Suprapubic skin (tissue), 4 donors: ENCODE data around the gene NOL12. TPM values are rescaled to one million over a fixed set of nuclear protein-coding genes. Genes with fewer than 3 reads are reported as not detected.
A peak's percentile ranks its signal among the peaks of the same experiment; 100 is the strongest.

Experiments used
- DNase-seq, 2 donors: peaks; one replicate each; pipeline ENCODE4 v3.0.0-alpha.2; 2019; ENCODE audit warnings: low spot score in 2 of 2
- H3K27ac ChIP-seq: fragments of 200-600 bp; sonication (generic); one replicate; pipeline ENCODE4 v1.5.1; 2019
- H3K27me3 ChIP-seq: fragments of 200-600 bp; sonication (generic); one replicate; pipeline ENCODE4 v1.5.1; 2019
- H3K36me3 ChIP-seq: fragments of 200-600 bp; sonication (generic); one replicate; pipeline ENCODE4 v1.5.1; 2019
- H3K4me1 ChIP-seq: fragments of 200-600 bp; sonication (generic); one replicate; pipeline ENCODE4 v1.5.1; 2019
- H3K4me3 ChIP-seq: fragments of 200-600 bp; sonication (generic); one replicate; pipeline ENCODE4 v1.5.1; 2019; ENCODE audit warnings: mild to moderate bottlenecking
- H3K9me3 ChIP-seq: fragments of 200-600 bp; sonication (generic); one replicate; pipeline ENCODE4 v1.5.1; 2019
- CTCF ChIP-seq, 2 donors: fragments of 200-600 bp in 1 of 2; fragments of 450-650 bp in 1 of 2; sonication (generic) in 1 of 2; IDR thresholded peaks; one replicate each; pipeline ENCODE4 v1.5.1; 2016 to 2019; ENCODE audit warnings: antibody characterized with exemption in 2 of 2, mild to moderate bottlenecking in 1 of 2, moderate library complexity in 1 of 2
- EP300 ChIP-seq: sonication (generic); formaldehyde crosslinking; IDR thresholded peaks from one replicate; pipeline ENCODE4 v1.6.1; 2017; ENCODE audit warnings: antibody characterized with exemption
- POLR2A ChIP-seq, 2 donors: fragments of 450-650 bp; IDR thresholded peaks; one replicate each; pipeline ENCODE4 v1.6.1; 2017; ENCODE audit warnings: antibody characterized with exemption in 2 of 2, mild to moderate bottlenecking in 2 of 2, moderate library complexity in 2 of 2
- POLR2AphosphoS5 ChIP-seq, 3 donors: sonication (generic); formaldehyde crosslinking; IDR thresholded peaks; one replicate each; pipeline ENCODE4 v1.6.1; 2017; ENCODE audit warnings: antibody characterized with exemption in 3 of 3
- WGBS: methylation state at CpG from one replicate; pipeline ENCODE4 v1.1.5; 2018; 5-methylcytosine and 5-hydroxymethylcytosine counted together
- total RNA-seq, 4 donors: library from RNA; depleted of rRNA; stranded (reverse); fragments of >200 nt; gene quantifications; one replicate each; pipeline ENCODE4 v1.1.0, GENCODE V29; 2016

NOL12 gene
- total RNA-seq, 4 donors from 2014 or later = 29.2 to 49.8 (median 40.7) TPM

- H3K27me3 ChIP-seq = no peaks in the 10 kb centered on the region
- H3K9me3 ChIP-seq = no peaks in the 10 kb centered on the region
- 77% methylated on average over 6 of the region's 7 CpGs for WGBS
- peaks cover 46% of the 10 kb centered on the region for H3K4me1 ChIP-seq
- no peak for DNase-seq
- H3K36me3 ChIP-seq = peaks cover 4% of the 10 kb centered on the region
- H3K4me3 ChIP-seq = no peak overlapping the region
- TF ChIP-seq CTCF (IDR thresholded peaks at IDR 0.05) (no peak), POLR2A (IDR thresholded peaks at IDR 0.05) (no peak), EP300 (no peak), POLR2AphosphoS5 (IDR thresholded peaks at IDR 0.05) (no peak)
- no peak overlapping the region for H3K27ac ChIP-seq
These were observed 5.8 kb upstream of the NOL12 start for GRCh38 chr22:37680191-37680851.

GRCh38 chr22:37681001-37681424 lies 5.1 kb upstream of the NOL12 start:
- TF ChIP-seq CTCF (IDR thresholded peaks at IDR 0.05) = no peak
- TF ChIP-seq POLR2A (IDR thresholded peaks at IDR 0.05) = no peak
- no peak for TF ChIP-seq EP300
- no peak for TF ChIP-seq POLR2AphosphoS5 (IDR thresholded peaks at IDR 0.05)
- no peaks in the 10 kb centered on the region for H3K9me3 ChIP-seq
- no peak overlapping the region for H3K27ac ChIP-seq
- peaks cover 46% of the 10 kb centered on the region for H3K4me1 ChIP-seq
- no peaks in the 10 kb centered on the region for H3K27me3 ChIP-seq
- H3K4me3 ChIP-seq = no peak overlapping the region
- DNase-seq = no peak
- H3K36me3 ChIP-seq = peaks cover 4% of the 10 kb centered on the region
- 80% methylated on average over 1 of the region's 2 CpGs for WGBS

GRCh38 chr22:37681556-37682049 lies 4.5 kb upstream of the NOL12 start:
- 0% methylated on average over 2 of the region's 6 CpGs for WGBS
- DNase-seq = peak in 1 of 2 donors; percentile 89
- TF ChIP-seq EP300 (no peak), POLR2AphosphoS5 (IDR thresholded peaks at IDR 0.05) (no peak), POLR2A (IDR thresholded peaks at IDR 0.05) (no peak), CTCF (IDR thresholded peaks at IDR 0.05) (peak; percentile 66 to 84)
- H3K27me3 ChIP-seq = no peaks in the 10 kb centered on the region
- H3K36me3 ChIP-seq = peaks cover 4% of the 10 kb centered on the region
- no peak overlapping the region for H3K27ac ChIP-seq
- no peak overlapping the region for H3K4me3 ChIP-seq
- no peaks in the 10 kb centered on the region for H3K9me3 ChIP-seq
- peaks cover 42% of the 10 kb centered on the region for H3K4me1 ChIP-seq

- Histone ChIP-seq H3K27ac (no peak overlapping the region), H3K9me3 (no peaks in the 10 kb centered on the region), H3K4me3 (no peak overlapping the region), H3K4me1 (peaks cover 32% of the 10 kb centered on the region), H3K36me3 (peaks cover 10% of the 10 kb centered on the region), H3K27me3 (no peaks in the 10 kb centered on the region)
- no peak for TF ChIP-seq POLR2A (IDR thresholded peaks at IDR 0.05)
- TF ChIP-seq POLR2AphosphoS5 (IDR thresholded peaks at IDR 0.05) = no peak
- no peak for TF ChIP-seq EP300
- TF ChIP-seq CTCF (IDR thresholded peaks at IDR 0.05) = no peak
- 53% methylated on average over 16 of the region's 16 CpGs for WGBS
- DNase-seq = no peak
These were observed 1.1 kb upstream of the NOL12 start for GRCh38 chr22:37684803-37685615.

GRCh38 chr22:37690407-37690806 lies 4.3 kb downstream of the NOL12 start:
- Histone ChIP-seq H3K27me3 (no peaks in the 10 kb centered on the region), H3K27ac (no peak overlapping the region), H3K9me3 (no peaks in the 10 kb centered on the region), H3K4me3 (no peak overlapping the region), H3K4me1 (peaks cover 33% of the 10 kb centered on the region), H3K36me3 (peaks cover 53% of the 10 kb centered on the region)
- 43% methylated on average over 6 of the region's 7 CpGs for WGBS
- no peak for DNase-seq
- TF ChIP-seq POLR2A (IDR thresholded peaks at IDR 0.05) = no peak
